ENCODE results near the gene SCARB1.

Gene SCARB1

DNA sequence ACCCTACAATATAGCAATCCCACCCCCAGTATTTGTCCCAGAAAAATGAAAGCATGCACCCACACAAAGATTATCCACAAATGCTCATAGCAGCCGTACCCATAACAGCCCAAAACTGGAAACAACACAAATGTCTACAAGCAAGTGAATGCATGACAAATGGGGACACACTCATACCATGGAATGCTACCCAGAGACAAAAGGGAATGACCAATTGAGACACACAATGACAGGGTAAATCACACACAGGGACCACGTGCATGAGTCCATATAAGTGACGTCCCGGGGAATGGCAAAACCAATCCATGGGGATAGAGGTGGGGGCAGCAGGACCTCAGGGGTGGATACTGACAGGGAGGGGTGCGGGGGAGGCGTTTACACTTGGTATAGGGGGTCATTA lies 33.4 kb downstream of the SCARB1 start:
- Histone ChIP-seq H2AFZ (ENCODE audit: low read length) (no peak overlapping the region), H3K27me3 (replicated peaks; ENCODE audit: insufficient read depth, low read length) (no peaks in the 10 kb centered on the region), H3K4me2 (ENCODE audit: low read depth, low read length) (no peak overlapping the region), H3F3A (ENCODE audit: insufficient read depth, low read length) (no peaks in the 10 kb centered on the region), H3K4me3 (ENCODE audit: low read length) (no peak overlapping the region), H3K79me2 (ENCODE audit: low read length) (no peaks in the 10 kb centered on the region), H4K20me1 (ENCODE audit: insufficient read depth, low read length) (no peaks in the 10 kb centered on the region), H3K9me2 (replicated peaks; ENCODE audit: insufficient read depth, low read length) (no peaks in the 10 kb centered on the region), H3K4me1 (ENCODE audit: low read length) (no peaks in the 10 kb centered on the region), H3K9me3 (replicated peaks; ENCODE audit: insufficient read depth, low read length) (no peaks in the 10 kb centered on the region), H3K36me3 (replicated peaks; ENCODE audit: insufficient read depth, low read length) (no peaks in the 10 kb centered on the region), H3K27ac (ENCODE audit: low read length) (no peak overlapping the region), H3K9ac (ENCODE audit: low read length) (no peak overlapping the region)
- TF ChIP-seq, protein P1, sequence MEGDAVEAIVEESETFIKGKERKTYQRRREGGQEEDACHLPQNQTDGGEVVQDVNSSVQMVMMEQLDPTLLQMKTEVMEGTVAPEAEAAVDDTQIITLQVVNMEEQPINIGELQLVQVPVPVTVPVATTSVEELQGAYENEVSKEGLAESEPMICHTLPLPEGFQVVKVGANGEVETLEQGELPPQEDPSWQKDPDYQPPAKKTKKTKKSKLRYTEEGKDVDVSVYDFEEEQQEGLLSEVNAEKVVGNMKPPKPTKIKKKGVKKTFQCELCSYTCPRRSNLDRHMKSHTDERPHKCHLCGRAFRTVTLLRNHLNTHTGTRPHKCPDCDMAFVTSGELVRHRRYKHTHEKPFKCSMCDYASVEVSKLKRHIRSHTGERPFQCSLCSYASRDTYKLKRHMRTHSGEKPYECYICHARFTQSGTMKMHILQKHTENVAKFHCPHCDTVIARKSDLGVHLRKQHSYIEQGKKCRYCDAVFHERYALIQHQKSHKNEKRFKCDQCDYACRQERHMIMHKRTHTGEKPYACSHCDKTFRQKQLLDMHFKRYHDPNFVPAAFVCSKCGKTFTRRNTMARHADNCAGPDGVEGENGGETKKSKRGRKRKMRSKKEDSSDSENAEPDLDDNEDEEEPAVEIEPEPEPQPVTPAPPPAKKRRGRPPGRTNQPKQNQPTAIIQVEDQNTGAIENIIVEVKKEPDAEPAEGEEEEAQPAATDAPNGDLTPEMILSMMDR (IDR thresholded peaks at IDR 0.05; ENCODE audit: low read length) = no peak
- TF ChIP-seq EZH2phosphoT487 (IDR thresholded peaks at IDR 0.05; ENCODE audit: low read length) = no peak
- TF ChIP-seq EZH2 (optimal IDR thresholded peaks at IDR 0.05; ENCODE audit: low read depth, low read length) = no peak
- no peak for DNase-seq

DNA sequence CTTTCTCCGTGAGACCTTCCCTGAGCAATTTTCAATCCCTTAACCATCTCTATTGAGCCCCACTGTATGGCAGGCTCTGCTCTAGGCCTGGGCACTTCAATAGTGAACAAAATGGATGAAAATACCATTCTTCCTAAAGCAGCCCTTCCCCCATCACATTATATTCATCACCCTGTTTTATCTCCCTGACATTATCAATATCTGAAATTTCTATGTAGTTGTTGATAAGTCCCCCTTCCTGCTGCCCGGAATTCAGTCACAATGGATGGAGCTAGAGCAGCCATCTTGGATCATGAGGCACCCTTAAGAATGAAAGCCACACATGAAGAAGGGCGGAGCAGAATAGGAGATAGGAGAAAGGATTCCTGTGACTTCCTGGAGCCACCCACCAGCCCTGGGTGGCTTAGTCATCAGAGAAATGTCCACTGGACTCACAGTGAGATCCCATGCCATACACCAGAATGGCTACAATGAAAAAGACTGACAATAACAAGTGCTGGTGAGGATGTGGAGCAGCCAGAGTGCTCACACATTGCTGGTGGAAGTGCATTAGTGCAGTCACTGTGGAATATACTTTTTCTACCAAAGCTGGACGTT lies 33.9 kb downstream of the SCARB1 start:
- H3K4me2 ChIP-seq (ENCODE audit: low read depth, low read length) = no peak overlapping the region
- no peaks in the 10 kb centered on the region for H3F3A ChIP-seq (ENCODE audit: insufficient read depth, low read length)
- no peaks in the 10 kb centered on the region for H3K27me3 ChIP-seq (replicated peaks; ENCODE audit: insufficient read depth, low read length)
- no peaks in the 10 kb centered on the region for H3K79me2 ChIP-seq (ENCODE audit: low read length)
- no peaks in the 10 kb centered on the region for H3K9me2 ChIP-seq (replicated peaks; ENCODE audit: insufficient read depth, low read length)
- no peak for TF ChIP-seq EZH2 (optimal IDR thresholded peaks at IDR 0.05; ENCODE audit: low read depth, low read length)
- TF ChIP-seq, protein P1 (IDR thresholded peaks at IDR 0.05; ENCODE audit: low read length) = no peak
- no peak for TF ChIP-seq EZH2phosphoT487 (IDR thresholded peaks at IDR 0.05; ENCODE audit: low read length)
- H3K9ac ChIP-seq (ENCODE audit: low read length) = no peak overlapping the region
- H4K20me1 ChIP-seq (ENCODE audit: insufficient read depth, low read length) = no peaks in the 10 kb centered on the region
- no peaks in the 10 kb centered on the region for H3K9me3 ChIP-seq (replicated peaks; ENCODE audit: insufficient read depth, low read length)
- no peak overlapping the region for H2AFZ ChIP-seq (ENCODE audit: low read length)
- DNase-seq = no peak
- H3K27ac ChIP-seq (ENCODE audit: low read length) = no peak overlapping the region
- no peaks in the 10 kb centered on the region for H3K36me3 ChIP-seq (replicated peaks; ENCODE audit: insufficient read depth, low read length)
- no peak overlapping the region for H3K4me3 ChIP-seq (ENCODE audit: low read length)
- no peaks in the 10 kb centered on the region for H3K4me1 ChIP-seq (ENCODE audit: low read length)

DNA sequence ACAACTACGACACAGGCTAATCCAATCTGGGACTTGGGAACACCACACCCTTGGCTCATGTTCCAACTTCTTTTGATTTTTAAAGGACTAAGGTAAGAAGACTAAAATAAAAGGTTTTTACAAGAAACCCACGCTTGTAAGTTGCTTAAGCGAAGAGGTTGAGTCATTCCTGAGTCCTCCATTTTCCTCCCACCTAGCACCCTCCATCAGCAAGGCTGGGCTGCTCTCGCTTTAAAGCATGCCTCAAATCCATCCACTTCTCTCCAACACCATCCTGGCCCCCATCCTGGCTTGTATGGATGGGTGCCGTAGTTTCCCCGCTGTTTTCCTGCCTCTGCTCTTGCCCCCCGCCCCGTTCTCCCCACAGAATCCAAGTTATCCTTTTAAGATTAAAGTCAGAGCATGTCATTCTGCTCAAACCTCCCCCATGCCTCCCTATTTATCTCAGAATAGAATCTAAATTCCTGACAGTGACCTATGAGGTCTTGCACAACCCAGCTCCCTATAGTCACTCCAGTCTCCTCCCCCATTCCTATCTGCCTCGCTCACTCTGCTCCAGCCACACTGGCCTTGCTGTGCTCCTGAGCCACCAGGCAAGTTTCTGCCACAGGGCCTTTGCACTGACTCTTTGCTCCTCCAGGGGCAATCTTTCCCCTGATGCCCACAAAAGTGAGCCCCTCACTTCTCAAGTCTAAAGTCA lies 34.5 kb downstream of the SCARB1 start:
- no peak overlapping the region for H2AFZ ChIP-seq (ENCODE audit: low read length)
- H3K9me3 ChIP-seq (replicated peaks; ENCODE audit: insufficient read depth, low read length) = no peaks in the 10 kb centered on the region
- no peaks in the 10 kb centered on the region for H3F3A ChIP-seq (ENCODE audit: insufficient read depth, low read length)
- H3K79me2 ChIP-seq (ENCODE audit: low read length) = no peaks in the 10 kb centered on the region
- H3K36me3 ChIP-seq (replicated peaks; ENCODE audit: insufficient read depth, low read length) = no peaks in the 10 kb centered on the region
- no peak overlapping the region for H3K9ac ChIP-seq (ENCODE audit: low read length)
- H3K4me2 ChIP-seq (ENCODE audit: low read depth, low read length) = no peak overlapping the region
- TF ChIP-seq EZH2 (optimal IDR thresholded peaks at IDR 0.05; ENCODE audit: low read depth, low read length) = no peak
- TF ChIP-seq, protein P1 (IDR thresholded peaks at IDR 0.05; ENCODE audit: low read length) = no peak
- no peak for TF ChIP-seq EZH2phosphoT487 (IDR thresholded peaks at IDR 0.05; ENCODE audit: low read length)
- H3K4me1 ChIP-seq (ENCODE audit: low read length) = no peaks in the 10 kb centered on the region
- no peaks in the 10 kb centered on the region for H4K20me1 ChIP-seq (ENCODE audit: insufficient read depth, low read length)
- H3K9me2 ChIP-seq (replicated peaks; ENCODE audit: insufficient read depth, low read length) = no peaks in the 10 kb centered on the region
- H3K27ac ChIP-seq (ENCODE audit: low read length) = no peak overlapping the region
- H3K27me3 ChIP-seq (replicated peaks; ENCODE audit: insufficient read depth, low read length) = no peaks in the 10 kb centered on the region
- no peak for DNase-seq
- H3K4me3 ChIP-seq (ENCODE audit: low read length) = no peak overlapping the region
